B cell (primary cell): ENCODE data around the gene PSTPIP1. TPM values are rescaled to one million over a fixed set of nuclear protein-coding genes. Genes with fewer than 3 reads are reported as not detected.

Experiments used
- ATAC-seq: fragments of 200-7000 bp; cut with Tn5 transposase; one replicate; pipeline ENCODE4 v1.10.0; 2021; ENCODE audit warnings: low read depth, mild to moderate bottlenecking, moderate number of reproducible peaks, moderate library complexity
- CTCF ChIA-PET: fragments of 350-600 bp; sonication (Branson Sonifier 250); formaldehyde crosslinking; loops from one replicate; lab custom pipeline; 2021; ENCODE audit warnings: antibody characterized with exemption, inconsistent platforms; lab: Charles Lee
- POLR2A ChIA-PET: fragments of 350-600 bp; sonication (Branson Sonifier 250); formaldehyde crosslinking; loops from one replicate; lab custom pipeline; 2021; ENCODE audit warnings: antibody characterized with exemption; lab: Charles Lee
- DNase-seq: peaks from one replicate; pipeline ENCODE4 v3.0.0; 2013
- H2AFZ ChIP-seq: 2 replicates; pipeline ENCODE4 v1.6.1; 2012; ENCODE audit warnings: mild to moderate bottlenecking, low read depth, low read length; ENCODE audit not compliant: insufficient read depth, poor library complexity, severe bottlenecking
- H3K27ac ChIP-seq, 2 donors: 1 replicate in 1 of 2; 2 replicates in 1 of 2; pipeline ENCODE4 v1.5.1; 2012 to 2013; ENCODE audit warnings: low read length in 2 of 2, mild to moderate bottlenecking in 2 of 2, moderate library complexity in 1 of 2
- H3K27me3 ChIP-seq, 4 experiments: fragments of 200-600 bp in 1 of 4; sonication (generic) in 1 of 4; replicated peaks in 1 of 4; 1 replicate in 2 of 4; 2 replicates in 2 of 4; pipeline versions ENCODE4 v1.6.1 to v1.7.0; 2013 to 2016; ENCODE audit warnings: low read length in 3 of 4, mild to moderate bottlenecking in 2 of 4, mixed read lengths in 1 of 4, moderate library complexity in 1 of 4; ENCODE audit not compliant: insufficient read depth in 4 of 4, control insufficient read depth in 3 of 4; ENCODE audit errors: control extremely low read depth in 1 of 4
- H3K36me3 ChIP-seq, 2 experiments: replicated peaks in 1 of 2; 1 replicate in 1 of 2; 2 replicates in 1 of 2; pipeline versions ENCODE4 v1.6.1 to v1.7.1; 2013; ENCODE audit warnings: low read length in 1 of 2; ENCODE audit not compliant: insufficient read depth in 2 of 2, control insufficient read depth in 1 of 2; ENCODE audit errors: control extremely low read depth in 1 of 2, extremely low read depth in 1 of 2
- H3K4me1 ChIP-seq, 2 donors: fragments of 200-600 bp in 1 of 2; sonication (generic) in 1 of 2; 1 replicate in 1 of 2; 2 replicates in 1 of 2; pipeline versions ENCODE4 v1.5.1 to v1.6.1; 2013 to 2017; ENCODE audit warnings: low read length in 2 of 2; ENCODE audit not compliant: control insufficient read depth in 2 of 2, insufficient read depth in 2 of 2
- H3K4me2 ChIP-seq: replicated peaks from 2 replicates; pipeline ENCODE3; 2012; ENCODE audit warnings: mild to moderate bottlenecking, low read depth, low read length; ENCODE audit not compliant: poor library complexity, severe bottlenecking
- H3K4me3 ChIP-seq, 5 experiments: fragments of 200-600 bp in 1 of 5; sonication (generic) in 1 of 5; 1 replicate in 3 of 5; 2 replicates in 2 of 5; pipeline versions ENCODE4 v1.5.1 to v1.7.0; 2011 to 2016; ENCODE audit warnings: low read length in 4 of 5, mild to moderate bottlenecking in 4 of 5, low read depth in 2 of 5, control low read depth in 1 of 5, moderate library complexity in 1 of 5; ENCODE audit not compliant: insufficient read depth in 1 of 5; ENCODE audit errors: control extremely low read depth in 1 of 5, extremely low read depth in 1 of 5
- H3K79me2 ChIP-seq: fragments of 200-600 bp; sonication (generic); one replicate; pipeline ENCODE4 v1.6.0; 2016; ENCODE audit warnings: low read length; ENCODE audit not compliant: control insufficient read depth, insufficient read depth
- H3K9ac ChIP-seq: fragments of 200-600 bp; sonication (generic); 2 replicates; pipeline ENCODE4 v1.6.1; 2017; ENCODE audit warnings: mild to moderate bottlenecking, low read length, moderate library complexity
- H3K9me3 ChIP-seq, 3 donors: one replicate each; pipeline versions ENCODE4 v1.6.1 to v1.7.1; 2013; ENCODE audit warnings: low read length in 2 of 3; ENCODE audit not compliant: control insufficient read depth in 2 of 3, insufficient read depth in 1 of 3; ENCODE audit errors: control extremely low read depth in 1 of 3
- H4K20me1 ChIP-seq: 2 replicates; pipeline ENCODE4 v1.6.0; 2012; ENCODE audit warnings: mild to moderate bottlenecking, low read length; ENCODE audit not compliant: insufficient read depth, control insufficient read depth, poor library complexity, severe bottlenecking
- H3K27ac Mint-ChIP-seq: one replicate; pipeline ENCODE4 v1.8.0; 2021; ENCODE audit warnings: mixed read lengths
- H3K27me3 Mint-ChIP-seq: one replicate; pipeline ENCODE4 v1.8.0; 2021; ENCODE audit warnings: mixed read lengths
- H3K4me1 Mint-ChIP-seq: one replicate; pipeline ENCODE4 v1.8.0; 2021; ENCODE audit warnings: mixed read lengths
- H3K4me3 Mint-ChIP-seq: one replicate; pipeline ENCODE4 v1.8.0; 2021; ENCODE audit warnings: mixed read lengths
- H3K9me3 Mint-ChIP-seq: one replicate; pipeline ENCODE4 v1.8.0; 2022; ENCODE audit warnings: mixed read lengths; ENCODE audit not compliant: insufficient read depth
- CTCF ChIP-seq: fragments of 200-600 bp; IDR thresholded peaks from one replicate; pipeline ENCODE4 v1.8.0; 2022; ENCODE audit warnings: antibody characterized with exemption, mild to moderate bottlenecking
- EZH2 ChIP-seq: IDR thresholded peaks from 2 replicates; pipeline ENCODE4 v1.6.1; 2012; ENCODE audit warnings: borderline replicate concordance, low read depth, mild to moderate bottlenecking, moderate library complexity, low read length; ENCODE audit not compliant: insufficient read depth, poor library complexity, severe bottlenecking
- WGBS: methylation state at CpG from one replicate; pipeline ENCODE4 v1.1.5; 2013; ENCODE audit warnings: missing lambda C conversion rate; ENCODE audit not compliant: insufficient coverage; 5-methylcytosine and 5-hydroxymethylcytosine counted together
- intact Hi-C: fragments of 100-400 bp; cut with micrococcal nuclease; formaldehyde crosslinking; loops from one replicate; pipeline ENCODE4 v1.10.0; 2022
- polyA plus RNA-seq: library from polyadenylated mRNA; depleted of rRNA; stranded (reverse); fragments of >200 nt; gene quantifications from 2 replicates; pipeline ENCODE4 v1.2.3, GENCODE V29; 2012
- total RNA-seq, 2 donors: library from RNA; stranded (reverse); fragments of 120-200 nt in 1 of 2; gene quantifications; 1 replicate in 1 of 2; 2 replicates in 1 of 2; pipeline versions ENCODE4 v1.2.3 to v1.2.4, GENCODE V29; 2013 to 2022

The PSTPIP1 gene
- total and polyA plus RNA-seq, 2 donors (not counting 1 experiment from before 2014, with no cell fraction given), result 69.0 to 79.3 TPM

DNA sequence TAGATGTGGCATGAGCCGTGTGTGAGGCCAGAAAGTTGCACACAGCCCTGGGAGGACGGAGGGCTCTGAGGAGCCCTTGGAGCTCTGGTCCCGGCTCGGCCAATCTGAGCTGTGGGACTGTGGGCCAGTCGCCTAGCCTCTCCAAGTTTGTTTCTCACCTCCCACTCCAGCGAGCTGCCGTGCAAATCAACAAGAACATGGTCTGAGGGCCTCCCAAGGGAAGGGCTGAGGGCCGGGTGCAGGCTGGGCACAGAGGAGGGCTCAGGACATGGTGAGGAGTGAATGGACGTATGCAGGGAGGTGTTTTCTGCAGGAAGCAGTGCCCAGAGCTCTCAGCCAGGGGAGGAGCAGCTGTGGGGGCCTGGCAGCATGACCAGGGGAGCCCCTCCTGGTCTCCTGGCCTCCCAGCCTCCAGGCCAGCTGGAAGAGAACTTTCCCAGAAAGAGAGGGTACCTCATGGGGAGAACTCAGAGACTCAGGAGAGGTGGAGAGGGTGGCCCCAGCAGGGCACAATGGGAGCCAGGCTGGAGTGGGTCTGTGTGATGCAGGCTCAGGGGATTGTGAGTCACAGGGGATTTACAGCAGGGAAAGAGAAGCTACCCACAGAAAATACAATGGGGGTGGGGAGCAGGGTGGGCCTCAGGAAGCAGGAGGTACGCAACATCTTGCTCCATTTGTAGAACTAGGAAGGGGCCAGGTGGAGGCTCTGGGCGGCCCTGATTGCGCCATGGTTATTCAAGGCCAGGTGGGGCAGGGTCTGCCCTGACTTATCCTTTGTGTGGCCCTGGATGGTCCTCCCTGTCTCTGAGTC lies 24.8 kb downstream of the PSTPIP1 start:
- CTCF ChIA-PET, result interaction anchor here (0.8 to 1.1 kb wide), 2 partner anchors 11 to 524 kb away, joined by 3 to 4 read pairs; no protein-coding TSS in a partner anchor

More for the DNA sequence above, 24.8 kb downstream of the PSTPIP1 start:
- no peaks in the 10 kb centered on the region for H3K27me3 Mint-ChIP-seq
- H3K4me1 Mint-ChIP-seq, result peaks cover 30% of the 10 kb centered on the region
- POLR2A ChIA-PET, result no interaction called here
- H3K27me3 ChIP-seq, result no peaks in the 10 kb centered on the region
- 72% methylated on average over 12 of the region's 12 CpGs for WGBS
- no peak overlapping the region for H3K4me2 ChIP-seq
- no peak overlapping the region for H2AFZ ChIP-seq
- H3K27ac Mint-ChIP-seq, result peak overlapping the region; percentile 46
- TF ChIP-seq CTCF, result no peak
- TF ChIP-seq EZH2, result no peak
- peaks cover 15 to 56% of the 10 kb centered on the region in 2 donors for H3K4me1 ChIP-seq
- H4K20me1 ChIP-seq, result peaks cover 56% of the 10 kb centered on the region
- no peaks in the 10 kb centered on the region for H3K9me3 Mint-ChIP-seq
- intact Hi-C loops, result no loop called here
- no peak overlapping the region for H3K4me3 ChIP-seq
- DNase-seq (no peak), ATAC-seq (no peak)
- no peak overlapping the region for H3K9ac ChIP-seq
- H3K27ac ChIP-seq, result no peak overlapping the region
- no peak overlapping the region for H3K4me3 Mint-ChIP-seq
- H3K79me2 ChIP-seq, result peaks cover 30% of the 10 kb centered on the region
- H3K9me3 ChIP-seq, result no peaks in the 10 kb centered on the region
- H3K36me3 ChIP-seq, result peaks cover 0 to 36% of the 10 kb centered on the region in 2 experiments
